Glutamatergic neuron (in vitro differentiated cells): ENCODE results near the gene BBS7. TPM values are rescaled to one million over a fixed set of nuclear protein-coding genes. Genes with fewer than 3 reads are reported as not detected.
A peak's percentile ranks its signal among the peaks of the same experiment; 100 is the strongest.

Experiments used
- DNase-seq: peaks from one replicate; pipeline ENCODE4 v3.0.0; 2022
- H3K27ac Mint-ChIP-seq: one replicate; pipeline ENCODE4 v1.8.0; 2020; ENCODE audit warnings: mild to moderate bottlenecking, mixed read lengths, inconsistent platforms; ENCODE audit not compliant: unreplicated experiment
- H3K27me3 Mint-ChIP-seq: one replicate; pipeline ENCODE4 v1.8.0; 2020; ENCODE audit warnings: mild to moderate bottlenecking, moderate library complexity, mixed read lengths, inconsistent platforms; ENCODE audit not compliant: unreplicated experiment
- H3K36me3 Mint-ChIP-seq: one replicate; pipeline ENCODE4 v1.8.0; 2020; ENCODE audit warnings: mild to moderate bottlenecking, mixed read lengths, inconsistent platforms; ENCODE audit not compliant: unreplicated experiment
- H3K4me1 Mint-ChIP-seq: one replicate; pipeline ENCODE4 v1.8.0; 2020; ENCODE audit warnings: mild to moderate bottlenecking, low read depth, mixed read lengths, inconsistent platforms; ENCODE audit not compliant: unreplicated experiment
- H3K4me3 Mint-ChIP-seq: one replicate; pipeline ENCODE4 v1.8.0; 2020; ENCODE audit warnings: mild to moderate bottlenecking, mixed read lengths, inconsistent platforms; ENCODE audit not compliant: unreplicated experiment
- H3K9me3 Mint-ChIP-seq: one replicate; pipeline ENCODE4 v1.8.0; 2020; ENCODE audit warnings: mild to moderate bottlenecking, moderate library complexity, mixed read lengths, inconsistent platforms; ENCODE audit not compliant: unreplicated experiment
- total RNA-seq: library from RNA; stranded (reverse); fragmentation: NEBNext Ultra II Directional; extraction: Animal tissue kit (Norgen Biotek cat#: 25700); gene quantifications from one replicate; pipeline ENCODE4 v1.2.1, GENCODE V29; 2021; ENCODE audit not compliant: unreplicated experiment
- TF ChIP-seq, protein P1 (sequence below): fragments of 200-600 bp; sonication (generic); IDR thresholded peaks from one replicate; pipeline ENCODE4 v1.5.0; 2021; ENCODE audit not compliant: partially characterized antibody, unreplicated experiment

The BBS7 gene
- total RNA-seq, 1 donor from 2014 or later = 49.8 TPM

GRCh38 chr4:121823505-121824170 lies 46.6 kb downstream of the BBS7 start, which contains the start of gene CCNA2:
Gene CCNA2 (minus strand): TSS chr4:121823883. CDS start chr4:121823628, 255 bp downstream.
- DNase-seq = peak; percentile 92
- Mint-ChIP-seq H3K4me3 (peak within 1 kb of the TSS; percentile 94), H3K9me3 (peaks cover 2% of the 10 kb centered on the region), H3K36me3 (no peaks in the 10 kb centered on the region), H3K4me1 (peaks cover 10% of the 10 kb centered on the region), H3K27ac (peak within 1 kb of the TSS; percentile 87), H3K27me3 (no peaks in the 10 kb centered on the region)
- TF ChIP-seq, protein P1, sequence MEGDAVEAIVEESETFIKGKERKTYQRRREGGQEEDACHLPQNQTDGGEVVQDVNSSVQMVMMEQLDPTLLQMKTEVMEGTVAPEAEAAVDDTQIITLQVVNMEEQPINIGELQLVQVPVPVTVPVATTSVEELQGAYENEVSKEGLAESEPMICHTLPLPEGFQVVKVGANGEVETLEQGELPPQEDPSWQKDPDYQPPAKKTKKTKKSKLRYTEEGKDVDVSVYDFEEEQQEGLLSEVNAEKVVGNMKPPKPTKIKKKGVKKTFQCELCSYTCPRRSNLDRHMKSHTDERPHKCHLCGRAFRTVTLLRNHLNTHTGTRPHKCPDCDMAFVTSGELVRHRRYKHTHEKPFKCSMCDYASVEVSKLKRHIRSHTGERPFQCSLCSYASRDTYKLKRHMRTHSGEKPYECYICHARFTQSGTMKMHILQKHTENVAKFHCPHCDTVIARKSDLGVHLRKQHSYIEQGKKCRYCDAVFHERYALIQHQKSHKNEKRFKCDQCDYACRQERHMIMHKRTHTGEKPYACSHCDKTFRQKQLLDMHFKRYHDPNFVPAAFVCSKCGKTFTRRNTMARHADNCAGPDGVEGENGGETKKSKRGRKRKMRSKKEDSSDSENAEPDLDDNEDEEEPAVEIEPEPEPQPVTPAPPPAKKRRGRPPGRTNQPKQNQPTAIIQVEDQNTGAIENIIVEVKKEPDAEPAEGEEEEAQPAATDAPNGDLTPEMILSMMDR = no peak

DNA sequence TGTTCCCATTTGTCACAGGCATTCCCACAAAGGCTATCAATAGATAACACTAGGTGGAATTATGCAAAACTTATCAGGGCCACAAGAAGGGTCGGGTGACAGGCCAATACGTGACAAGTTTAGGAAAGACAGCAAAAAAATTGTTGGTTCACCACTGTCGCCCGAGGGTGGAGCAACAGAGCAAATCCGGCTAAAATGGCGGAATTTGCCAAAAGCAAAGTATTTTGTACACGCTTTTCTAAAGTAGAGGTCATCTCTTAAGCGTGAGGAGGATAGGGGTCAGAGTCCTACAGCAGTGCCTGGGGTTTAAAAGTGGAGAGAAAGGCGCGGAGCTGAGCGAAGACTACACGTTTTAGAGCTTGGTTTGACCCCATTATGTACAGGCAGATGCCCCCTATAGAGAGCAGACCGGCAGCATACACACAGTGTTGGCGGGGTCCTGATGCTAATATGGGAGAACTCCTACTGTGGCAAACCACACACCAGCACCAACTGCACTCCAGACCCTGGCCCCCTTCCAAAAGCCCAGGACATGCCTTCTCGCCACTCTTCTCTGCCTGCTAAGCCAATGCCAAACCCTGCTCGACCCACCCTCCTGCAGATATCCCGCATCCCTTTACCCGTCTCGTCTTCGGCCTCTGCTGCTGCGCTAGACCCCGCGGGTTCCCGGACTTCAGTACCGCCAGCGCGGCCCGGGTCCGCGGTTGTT lies 47.3 kb downstream of the BBS7 start:
- H3K36me3 Mint-ChIP-seq = no peaks in the 10 kb centered on the region
- peak; percentile 28 for DNase-seq
- H3K4me3 Mint-ChIP-seq = peak overlapping the region; percentile 94
- peak overlapping the region; percentile 87 for H3K27ac Mint-ChIP-seq
- TF ChIP-seq, protein P1 = no peak
- no peaks in the 10 kb centered on the region for H3K27me3 Mint-ChIP-seq
- peaks cover 10% of the 10 kb centered on the region for H3K4me1 Mint-ChIP-seq
- peaks cover 4% of the 10 kb centered on the region for H3K9me3 Mint-ChIP-seq

GRCh38 chr4:121822047-121822446 lies 48.2 kb downstream of the BBS7 start:
- TF ChIP-seq, protein P1 = no peak
- H3K9me3 Mint-ChIP-seq = peaks cover 4% of the 10 kb centered on the region
- no peak overlapping the region for H3K27ac Mint-ChIP-seq

DNA sequence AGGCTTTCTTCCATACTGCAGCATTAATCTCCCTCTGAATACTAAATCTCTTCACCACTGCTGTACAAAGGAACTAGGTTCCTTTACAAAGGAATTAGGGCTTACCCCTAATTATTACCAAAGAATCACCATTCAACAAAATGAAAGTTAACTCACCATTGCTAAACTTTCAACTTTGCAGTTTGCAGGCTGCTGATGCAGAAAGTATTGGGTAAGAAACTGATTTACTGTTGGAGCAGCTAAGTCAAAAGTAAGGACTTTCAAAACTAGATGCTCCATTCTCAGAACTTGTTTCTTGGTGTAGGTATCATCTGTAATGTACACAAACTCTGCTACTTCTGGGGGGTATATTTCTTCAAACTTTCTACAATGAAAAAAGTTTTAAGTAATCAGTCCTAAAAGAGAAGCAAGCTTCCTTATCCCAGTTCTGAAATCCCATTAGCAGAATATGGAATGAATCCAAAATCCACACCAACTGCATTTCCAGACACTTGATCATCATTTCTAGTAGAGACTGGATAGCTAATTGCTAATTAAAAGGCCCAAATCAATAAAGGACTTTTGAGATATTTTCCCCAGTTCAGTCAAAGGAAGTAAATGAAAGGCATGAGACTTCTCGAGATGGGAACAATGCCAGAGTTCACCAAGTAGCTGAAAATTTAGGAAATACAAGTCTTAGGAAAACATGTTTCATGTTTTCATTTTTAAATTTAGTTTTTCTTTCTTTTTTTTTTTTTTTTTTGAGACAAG lies 50.9 kb downstream of the BBS7 start:
- peaks cover 4% of the 10 kb centered on the region for H3K9me3 Mint-ChIP-seq

More at GRCh38 chr4:121822047-121822446, 48.2 kb downstream of the BBS7 start:
- peaks cover 10% of the 10 kb centered on the region for H3K4me1 Mint-ChIP-seq
- no peak for DNase-seq
- H3K36me3 Mint-ChIP-seq = no peaks in the 10 kb centered on the region
- no peaks in the 10 kb centered on the region for H3K27me3 Mint-ChIP-seq
- peak overlapping the region; percentile 94 for H3K4me3 Mint-ChIP-seq

More for the DNA sequence above, 50.9 kb downstream of the BBS7 start:
- no peak for DNase-seq
- TF ChIP-seq, protein P1 = no peak
- Mint-ChIP-seq H3K36me3 (no peaks in the 10 kb centered on the region), H3K27me3 (no peaks in the 10 kb centered on the region), H3K4me1 (peaks cover 10% of the 10 kb centered on the region), H3K27ac (no peak overlapping the region), H3K4me3 (no peak overlapping the region)
